ENCODE measurements around the gene USP36. TPM values are rescaled to one million over a fixed set of nuclear protein-coding genes. Genes with fewer than 3 reads are reported as not detected.
A peak's percentile ranks its signal among the peaks of the same experiment; 100 is the strongest.

The USP36 gene
- total RNA-seq, 1 experiment from 2014 or later: 113 TPM

DNA sequence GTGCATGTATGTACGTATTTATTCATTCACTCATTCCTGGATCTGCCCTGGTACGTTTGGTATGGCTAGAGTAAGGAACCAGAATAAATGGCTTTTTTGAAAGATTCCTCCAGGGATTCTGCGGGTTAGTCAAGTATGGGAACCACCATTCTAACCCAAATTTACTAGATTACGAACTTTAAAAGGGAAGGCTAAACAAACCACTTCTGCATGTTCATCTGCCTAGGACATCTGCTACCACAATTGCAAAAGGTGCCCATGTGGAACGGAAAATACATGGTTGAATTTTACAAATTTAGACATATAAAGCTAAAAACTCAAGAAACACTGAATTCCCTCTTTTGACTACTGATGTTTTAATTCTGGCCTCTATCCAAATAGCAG lies 80.7 kb downstream of the USP36 start:
- DNase-seq (ENCODE audit: low read depth, low spot score) (no peak), ATAC-seq (no peak)
- Histone ChIP-seq H3K9me3 (ENCODE audit: control insufficient read depth, insufficient read depth, low read depth, low read length) (no peaks in the 10 kb centered on the region), H3K27me3 (ENCODE audit: control insufficient read depth, insufficient read depth, low read length) (no peaks in the 10 kb centered on the region), H3K4me1 (ENCODE audit: control insufficient read depth, insufficient read depth, low read length) (peaks cover 3% of the 10 kb centered on the region; the same call in 1 of the 2 replicates), H3K4me3 (ENCODE audit: low read depth in 2 of 2, low read length in 2 of 2) (no peak overlapping the region), H3K27ac (ENCODE audit: low read length) (no peak overlapping the region), H3K36me3 (ENCODE audit: control insufficient read depth, insufficient read depth, low read length) (no peaks in the 10 kb centered on the region)
- intact Hi-C loops (cut with micrococcal nuclease; ENCODE audit: unreplicated experiment) (no loop called here), in situ Hi-C loops (cut with HindIII; ENCODE audit: low pct_unique_long_range_greater_than_20kb, low sequenced_read_pairs) (no loop called here)
- no peak for TF ChIP-seq SIN3A (IDR thresholded peaks at IDR 0.05; ENCODE audit: borderline replicate concordance, insufficient read depth, low read depth, low read length)
- TF ChIP-seq TCF7L2 (IDR thresholded peaks at IDR 0.05; ENCODE audit: low read depth, low read length): no peak
- TF ChIP-seq POLR2AphosphoS5 (IDR thresholded peaks at IDR 0.05; ENCODE audit: low read depth, low read length): no peak
- no peak for TF ChIP-seq CTCF (IDR thresholded peaks at IDR 0.05)
- TF ChIP-seq REST (IDR thresholded peaks at IDR 0.05; ENCODE audit: insufficient read depth in 1 of 2, low read depth in 2 of 2, low read length in 1 of 2): no peak
- no TSS peak for BruUV-seq (replicated peaks)
- ChIA-PET CTCF (no interaction called here), POLR2A (no interaction called here)

DNA sequence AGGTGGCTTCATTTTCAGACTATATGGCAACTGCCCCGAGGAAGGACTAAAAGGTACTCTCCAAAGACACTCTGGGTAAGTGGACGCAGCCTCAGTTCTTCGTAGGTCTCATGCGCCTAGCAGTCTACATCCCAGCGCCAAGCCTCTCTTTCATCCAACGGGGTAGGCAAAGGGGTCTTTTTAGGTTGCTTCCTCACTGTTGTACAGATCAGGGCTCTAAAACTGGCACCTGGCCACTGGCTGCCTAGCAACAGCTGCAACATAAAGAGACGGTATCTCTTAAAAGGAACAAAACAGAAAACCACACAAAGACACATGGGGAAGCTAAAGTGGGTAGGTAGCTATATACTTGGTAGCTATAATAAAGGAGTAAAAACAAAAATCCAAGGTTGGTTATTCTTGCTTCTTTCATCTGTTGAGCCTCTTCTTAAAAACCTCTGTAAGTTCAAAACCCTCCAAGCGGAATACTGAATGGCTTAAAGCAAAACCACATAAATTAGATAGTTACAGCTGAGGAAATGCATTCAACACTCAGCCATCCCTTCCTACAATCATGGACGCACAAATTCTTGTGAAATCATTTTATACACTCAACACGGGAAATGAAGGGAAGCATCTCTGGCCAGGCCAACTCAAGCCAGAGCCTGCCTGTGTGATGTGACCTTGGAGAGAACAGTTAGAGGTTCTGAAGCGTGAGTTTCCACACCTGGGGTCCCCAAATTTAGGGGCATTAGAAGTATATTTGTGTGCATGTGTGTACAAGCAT lies 81.2 kb downstream of the USP36 start:
- POLR2A ChIA-PET: no interaction called here
- intact Hi-C loops (cut with micrococcal nuclease; ENCODE audit: unreplicated experiment): no loop called here
- no peak for ATAC-seq

More for the DNA sequence above, 81.2 kb downstream of the USP36 start:
- no peaks in the 10 kb centered on the region for H3K27me3 ChIP-seq (ENCODE audit: control insufficient read depth, insufficient read depth, low read length)
- H3K9me3 ChIP-seq (ENCODE audit: control insufficient read depth, insufficient read depth, low read depth, low read length): no peaks in the 10 kb centered on the region
- no peaks in the 10 kb centered on the region for H3K36me3 ChIP-seq (ENCODE audit: control insufficient read depth, insufficient read depth, low read length)
- H3K4me3 ChIP-seq (ENCODE audit: low read depth in 2 of 2, low read length in 2 of 2): no peak overlapping the region
- in situ Hi-C loops (cut with HindIII; ENCODE audit: low pct_unique_long_range_greater_than_20kb, low sequenced_read_pairs): no loop called here
- H3K4me1 ChIP-seq (ENCODE audit: control insufficient read depth, insufficient read depth, low read length): peaks cover 3% of the 10 kb centered on the region; the same call in 1 of the 2 replicates
- TSS peak; percentile 8 for BruUV-seq (replicated peaks)
- TF ChIP-seq CTCF (IDR thresholded peaks at IDR 0.05) (no peak), POLR2AphosphoS5 (IDR thresholded peaks at IDR 0.05; ENCODE audit: low read depth, low read length) (no peak), REST (IDR thresholded peaks at IDR 0.05; ENCODE audit: insufficient read depth in 1 of 2, low read depth in 2 of 2, low read length in 1 of 2) (no peak), TCF7L2 (IDR thresholded peaks at IDR 0.05; ENCODE audit: low read depth, low read length) (no peak)
- CTCF ChIA-PET: no interaction called here
- no peak overlapping the region for H3K27ac ChIP-seq (ENCODE audit: low read length)
- no peak for DNase-seq (ENCODE audit: low read depth, low spot score)
